DMS53 treated with DMSO at 0.1 percent for 48 hours (cell line): Measurements from ENCODE around the gene MAP3K13.
"Not testable (repeated sequence)": the region's sequence is repeated elsewhere in the genome, so short reads cannot be mapped to it uniquely, and the experiment has no call there.

Experiments used
- DNase-seq: peaks from one replicate; lab custom pipeline; 2025; ENCODE audit not compliant: unreplicated experiment; lab: John Stamatoyannopoulos, UW

The MAP3K13 gene

DNA sequence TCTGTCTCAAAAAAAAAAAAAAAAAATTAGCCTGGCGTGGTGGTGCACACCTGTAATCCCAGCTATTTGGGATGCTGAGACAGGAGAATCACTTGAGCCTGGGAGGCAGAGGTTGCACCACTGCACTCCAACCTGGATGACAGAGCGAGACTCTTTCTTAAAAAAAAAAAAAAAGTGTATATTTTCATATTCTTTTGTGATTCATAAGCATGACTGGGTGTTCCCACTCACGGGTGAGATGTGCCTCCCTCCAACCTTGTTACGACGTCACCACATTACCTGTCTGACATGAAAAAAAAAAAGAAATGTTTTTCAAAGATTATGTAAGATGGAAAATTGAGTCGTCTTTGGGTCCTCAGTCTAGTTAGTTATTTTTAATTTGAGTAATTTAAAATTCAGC, 79.1 kb downstream of the MAP3K13 start:
- DNase-seq, result no peak

DNA sequence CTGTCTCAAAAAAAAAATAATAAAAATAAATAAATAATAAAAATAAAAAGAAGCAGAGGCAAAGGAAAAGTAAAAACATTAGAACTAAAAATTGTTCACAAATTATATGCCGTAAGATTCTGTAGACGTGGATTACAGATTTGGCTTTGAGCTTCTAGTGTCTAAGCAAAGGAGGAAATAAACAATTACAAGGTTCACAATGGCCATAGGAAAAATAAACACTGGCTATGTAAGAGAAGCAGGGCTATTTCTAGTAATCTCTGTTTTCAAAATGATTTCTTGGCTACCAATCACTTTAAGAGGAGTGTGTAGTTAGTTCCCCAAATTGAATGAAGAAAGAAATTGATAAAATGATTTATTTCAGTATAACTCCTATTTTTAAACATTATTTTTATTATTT, 81.4 kb downstream of the MAP3K13 start:
- no peak for DNase-seq

DNA sequence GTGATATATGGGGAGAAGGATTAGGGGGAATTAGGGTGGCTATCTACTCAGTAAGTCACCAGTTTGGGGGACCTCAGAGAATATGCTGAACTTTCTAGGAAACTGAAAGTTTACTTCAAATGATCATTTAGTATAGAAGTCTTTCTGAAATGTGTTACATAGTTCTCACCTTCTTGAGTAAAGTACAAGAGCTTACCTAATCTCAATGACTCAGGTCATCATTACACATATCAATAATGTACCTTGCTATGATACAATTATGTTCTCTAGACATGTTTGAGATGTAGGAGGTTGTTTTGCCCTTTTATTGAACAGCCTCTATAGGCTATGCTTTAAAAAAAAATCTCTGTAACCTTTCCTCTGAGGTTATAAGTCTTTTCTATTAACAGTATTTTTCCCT, 85.2 kb downstream of the MAP3K13 start:
- DNase-seq, result no peak

DNA sequence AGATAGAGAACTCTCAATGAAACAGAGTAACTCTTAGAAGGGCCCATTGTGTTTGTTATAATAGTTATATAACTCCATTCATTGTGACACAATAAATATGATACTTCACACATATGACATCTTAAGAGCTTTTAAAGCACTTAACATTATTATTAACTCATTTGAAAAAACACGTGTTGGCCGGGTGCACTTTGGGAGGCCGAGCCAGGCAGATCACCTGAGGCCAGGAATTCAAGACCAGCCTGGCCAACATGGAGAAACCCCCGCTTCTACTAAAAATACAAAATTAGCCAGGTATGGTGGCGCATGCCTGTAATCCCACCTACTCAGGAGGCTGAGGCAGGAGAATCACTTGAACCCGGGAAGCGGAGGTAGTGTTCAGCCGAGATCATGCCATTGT, 88.5 kb downstream of the MAP3K13 start:
- DNase-seq, result not testable (repeated sequence)

DNA sequence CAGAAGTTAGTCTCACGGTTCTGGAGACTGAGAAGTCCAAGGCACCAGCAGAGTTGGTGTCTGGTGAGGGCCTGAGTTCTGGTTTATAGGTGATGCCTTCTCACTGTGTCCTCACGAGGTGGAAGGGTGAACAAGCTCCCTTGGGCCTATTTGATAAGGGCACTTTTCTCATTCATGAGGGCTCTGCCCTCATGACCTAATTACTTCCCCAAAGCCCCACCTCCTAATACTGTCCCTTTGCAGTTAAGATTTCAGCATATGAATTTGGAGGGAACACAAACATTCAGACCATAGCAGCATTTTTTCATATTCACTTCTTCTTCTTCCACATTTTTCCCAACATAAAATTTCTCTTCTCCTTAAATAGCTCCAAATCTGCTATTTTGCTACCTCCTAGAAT, 94.4 kb downstream of the MAP3K13 start:
- no peak for DNase-seq

DNA sequence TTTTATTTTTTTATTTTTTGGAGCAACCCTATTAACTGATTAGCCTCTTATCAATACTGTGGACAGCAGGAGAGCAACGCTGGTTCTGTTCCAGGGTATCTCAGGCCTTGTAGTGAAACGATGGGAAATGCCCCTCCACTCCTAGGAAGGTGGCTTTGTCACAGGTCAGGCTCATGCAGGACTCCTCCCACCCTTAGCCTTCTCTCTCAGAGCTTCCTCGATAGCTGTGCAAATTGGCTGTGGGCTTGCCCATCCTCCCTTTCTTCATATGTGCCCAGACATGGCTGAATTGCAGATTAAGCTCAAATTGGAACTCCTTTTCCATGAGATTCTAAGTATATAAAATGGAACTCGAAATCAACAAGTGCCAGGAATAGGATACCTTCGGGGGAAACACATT, 97.4 kb downstream of the MAP3K13 start:
- DNase-seq, result no peak

DNA sequence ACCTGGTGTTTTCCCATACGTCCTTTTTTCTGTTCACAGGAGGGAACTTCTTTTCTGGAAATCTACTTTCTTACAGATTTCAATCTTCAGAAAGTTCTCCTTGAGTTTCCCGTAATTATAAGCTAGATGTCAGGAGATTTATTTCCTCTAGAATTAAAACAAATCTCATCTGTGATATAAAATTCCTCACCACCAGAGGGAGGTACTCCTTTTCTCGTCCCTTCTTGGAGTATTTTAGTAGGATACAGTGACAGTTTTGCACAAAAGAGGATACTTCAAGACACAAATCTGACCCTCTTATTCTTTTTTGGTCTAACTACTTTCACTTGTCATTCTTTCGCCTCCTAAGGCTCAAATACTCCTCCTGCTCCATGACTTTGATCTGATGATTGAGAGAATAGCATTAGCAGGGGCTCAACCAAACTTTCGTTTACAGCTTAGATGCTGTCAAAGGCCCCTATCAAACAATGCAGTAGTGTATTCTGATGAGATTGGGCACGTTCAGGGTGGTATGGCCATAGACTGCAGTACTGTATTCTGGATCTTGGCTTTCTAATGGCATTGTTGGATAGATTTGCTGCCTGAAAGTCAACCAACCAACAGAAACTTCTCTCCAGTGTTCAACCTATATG, 97.9 kb downstream of the MAP3K13 start:
- DNase-seq, result no peak

DNA sequence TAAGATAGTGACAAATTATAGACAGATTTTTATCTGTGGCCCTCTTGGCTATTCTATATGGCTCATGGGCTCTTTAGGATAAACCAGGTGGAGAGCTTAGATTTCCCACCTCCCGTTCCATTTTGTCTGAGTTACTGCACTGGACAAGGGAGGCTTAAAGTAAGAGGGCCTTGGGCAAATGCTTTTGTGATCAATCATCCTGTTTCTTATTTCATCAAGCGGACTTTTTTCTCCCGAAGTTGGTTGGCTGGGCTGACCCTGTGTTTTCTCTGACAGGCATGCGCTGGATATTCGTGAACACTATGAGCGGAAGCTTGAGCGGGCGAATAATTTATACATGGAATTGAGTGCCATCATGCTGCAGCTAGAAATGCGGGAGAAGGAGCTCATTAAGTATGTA, 102.5 kb downstream of the MAP3K13 start:
- no peak for DNase-seq

DNA sequence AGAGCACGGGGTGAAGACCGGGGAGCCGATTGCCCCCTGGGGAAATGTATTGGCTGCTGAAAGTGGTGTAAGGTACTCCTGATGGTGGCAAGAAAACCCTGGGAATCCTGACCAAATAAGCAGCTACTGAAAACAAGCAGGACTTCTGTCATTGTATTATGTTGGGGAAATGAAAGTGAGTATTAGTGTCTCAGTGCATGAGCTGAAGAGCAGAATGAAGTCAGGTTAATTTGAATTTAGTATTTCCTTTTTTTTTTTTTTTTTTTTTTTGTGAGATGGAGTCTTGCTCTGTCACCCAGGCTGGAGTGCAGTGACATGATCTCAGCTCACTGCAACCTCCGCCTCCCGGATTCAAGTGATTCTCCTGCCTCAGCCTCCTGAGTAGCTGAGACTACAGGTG, 103.2 kb downstream of the MAP3K13 start:
- not testable (repeated sequence) for DNase-seq

DNA sequence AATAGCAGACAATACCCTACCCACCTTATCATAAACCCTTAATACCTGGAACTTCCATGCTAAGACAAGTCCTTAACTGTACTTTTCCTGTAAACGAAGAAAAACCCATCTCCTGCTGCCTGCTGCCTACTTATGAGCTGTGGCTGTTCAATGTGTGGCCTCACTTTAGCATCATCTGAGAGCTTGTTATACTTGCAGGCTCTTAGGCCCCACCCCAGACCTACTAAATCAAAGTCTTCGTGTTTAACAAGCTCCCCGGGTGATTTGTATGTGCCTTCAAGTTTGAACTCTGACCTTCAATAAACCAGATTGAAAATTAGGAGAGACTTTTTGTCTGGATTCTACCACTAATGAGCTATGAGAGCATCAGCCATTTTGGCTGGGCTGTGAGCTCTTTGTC, 106.6 kb downstream of the MAP3K13 start:
- DNase-seq, result no peak

DNA sequence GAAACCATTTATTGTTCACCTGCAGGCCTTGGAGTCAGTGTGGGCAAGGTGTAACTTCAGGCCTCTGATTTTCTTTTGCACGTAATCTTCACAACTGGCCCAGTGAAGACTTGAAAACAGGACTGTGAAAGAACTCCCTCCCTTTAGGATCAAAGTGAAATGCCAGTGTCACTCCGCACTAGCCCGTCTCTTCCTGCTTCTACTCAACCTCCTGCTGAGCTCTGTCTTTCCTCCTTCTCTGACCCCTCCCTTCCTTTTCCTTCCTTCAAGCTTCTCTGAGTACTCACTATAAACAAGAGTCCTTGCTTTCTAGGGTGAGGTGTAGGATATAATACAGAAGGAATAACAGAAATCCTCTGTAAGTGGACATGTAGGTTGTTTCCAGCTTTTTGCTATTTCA, 107.4 kb downstream of the MAP3K13 start:
- no peak for DNase-seq

DNA sequence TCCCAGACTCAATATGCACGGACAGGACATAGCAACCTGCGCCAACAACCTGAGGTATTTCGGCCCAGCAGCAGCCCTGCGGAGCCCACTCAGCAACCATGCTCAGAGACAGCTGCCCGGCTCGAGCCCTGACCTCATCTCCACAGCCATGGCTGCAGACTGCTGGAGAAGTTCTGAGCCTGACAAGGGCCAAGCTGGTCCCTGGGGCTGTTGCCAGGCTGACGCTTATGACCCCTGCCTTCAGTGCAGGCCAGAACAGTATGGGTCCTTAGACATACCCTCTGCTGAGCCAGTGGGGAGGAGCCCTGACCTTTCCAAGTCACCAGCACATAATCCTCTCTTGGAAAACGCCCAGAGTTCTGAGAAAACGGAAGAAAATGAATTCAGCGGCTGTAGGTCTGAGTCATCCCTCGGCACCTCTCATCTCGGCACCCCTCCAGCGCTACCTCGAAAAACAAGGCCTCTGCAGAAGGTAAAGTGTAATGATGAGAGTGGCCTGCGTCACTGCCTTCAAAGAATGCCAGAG, 110.4 kb downstream of the MAP3K13 start:
- no peak for DNase-seq

DNA sequence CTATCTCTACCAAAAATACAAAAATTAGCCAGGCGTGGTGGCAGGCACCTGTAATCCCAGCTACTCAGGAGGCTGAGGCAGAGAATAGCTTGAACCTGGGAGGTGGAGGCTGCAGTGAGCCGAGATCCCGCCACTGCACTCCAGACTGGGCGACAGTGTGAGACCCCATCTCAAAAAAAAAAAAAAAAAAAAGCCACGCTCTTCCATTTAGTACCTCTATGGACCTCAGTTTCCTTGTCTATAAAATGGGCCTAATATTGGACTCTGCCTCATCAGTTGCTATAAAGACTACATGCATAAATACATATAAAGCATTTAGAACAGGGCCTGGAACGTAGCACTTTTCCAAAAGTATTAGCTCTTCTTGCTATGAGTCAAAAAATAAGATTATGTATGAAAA, 112.0 kb downstream of the MAP3K13 start:
- not testable (repeated sequence) for DNase-seq

DNA sequence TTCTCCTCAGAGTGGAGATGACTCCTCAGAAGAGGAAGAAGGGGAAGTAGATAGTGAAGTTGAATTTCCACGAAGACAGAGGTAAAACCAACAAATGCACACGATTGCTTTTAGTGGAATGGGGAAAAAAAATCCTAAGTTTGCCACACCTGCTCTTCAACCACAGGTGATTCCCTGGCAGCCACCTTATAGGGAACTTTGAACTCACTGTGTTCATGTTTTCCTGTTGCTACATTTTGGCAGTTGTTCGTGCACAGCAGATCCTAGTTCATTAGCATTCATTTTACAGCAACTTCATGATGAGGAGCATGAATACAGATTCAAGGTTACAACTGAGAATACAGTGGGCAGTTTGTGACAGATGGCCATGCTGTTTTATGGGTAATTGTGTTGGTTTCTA, 114.4 kb downstream of the MAP3K13 start:
- no peak for DNase-seq

DNA sequence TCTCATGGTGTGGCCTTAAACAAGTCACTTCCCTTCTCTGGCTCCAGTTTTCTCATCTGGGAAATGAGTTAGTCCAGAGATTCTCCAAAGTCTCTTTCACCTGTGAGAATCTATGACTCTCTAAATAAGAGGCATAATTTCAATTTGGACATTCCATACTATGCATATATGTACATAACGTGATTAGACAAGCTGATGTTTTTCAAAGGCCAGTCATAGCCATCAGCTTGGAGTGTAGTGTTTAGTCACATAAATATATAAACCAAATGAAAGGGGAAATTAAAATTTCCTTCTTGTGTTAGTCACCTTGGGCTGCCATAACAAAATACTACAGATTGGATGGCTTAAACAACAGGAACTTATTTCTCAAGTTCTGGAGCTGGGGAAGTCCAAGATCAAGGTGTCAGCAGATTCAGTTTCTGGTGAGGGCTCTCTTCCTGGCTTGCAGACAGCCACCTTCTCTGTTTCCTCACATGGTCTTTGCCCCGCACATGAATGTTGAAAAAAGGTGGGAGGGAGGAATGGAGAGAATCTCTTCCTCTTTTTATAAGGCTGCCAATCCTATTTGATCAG, 116.5 kb downstream of the MAP3K13 start:
- no peak for DNase-seq

DNA sequence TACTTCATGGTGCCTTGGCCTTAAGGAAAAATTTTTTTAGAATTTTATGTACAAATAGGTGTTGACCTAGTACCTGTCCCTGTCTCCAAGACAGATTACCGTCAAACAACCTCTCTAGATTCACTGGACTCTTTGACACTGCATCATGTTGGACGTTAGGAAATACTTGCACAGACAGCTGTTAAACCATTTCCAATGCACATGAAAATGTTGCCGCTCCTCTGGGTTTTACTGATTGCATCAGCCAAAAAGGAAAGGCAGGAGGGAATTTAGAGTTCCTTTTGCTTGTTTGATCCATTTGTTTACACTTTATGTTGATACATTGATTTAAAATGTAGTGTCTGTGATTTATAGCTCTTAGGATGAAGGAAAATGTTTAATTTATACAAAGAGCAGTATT, 121.4 kb downstream of the MAP3K13 start:
- DNase-seq, result no peak

DNA sequence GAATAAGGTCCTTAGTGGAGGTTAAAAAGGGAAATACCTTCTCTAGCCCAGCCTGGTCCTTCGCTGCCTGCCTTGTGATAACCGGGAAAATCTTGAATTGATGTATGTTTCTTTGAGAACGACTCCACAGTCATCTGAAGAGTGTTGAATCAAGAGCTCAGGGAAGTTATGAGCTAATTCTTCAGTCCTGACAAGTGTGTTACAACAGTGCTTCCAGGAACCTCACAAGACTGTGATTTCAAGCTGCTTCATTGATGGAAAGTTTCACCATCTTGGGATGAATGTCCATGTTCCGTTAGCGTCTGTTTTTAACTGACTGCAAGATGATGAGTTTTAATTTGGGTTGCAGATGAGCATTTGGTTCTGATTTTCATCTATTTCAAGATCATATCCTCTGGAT, 123.5 kb downstream of the MAP3K13 start:
- DNase-seq, result no peak

DNA sequence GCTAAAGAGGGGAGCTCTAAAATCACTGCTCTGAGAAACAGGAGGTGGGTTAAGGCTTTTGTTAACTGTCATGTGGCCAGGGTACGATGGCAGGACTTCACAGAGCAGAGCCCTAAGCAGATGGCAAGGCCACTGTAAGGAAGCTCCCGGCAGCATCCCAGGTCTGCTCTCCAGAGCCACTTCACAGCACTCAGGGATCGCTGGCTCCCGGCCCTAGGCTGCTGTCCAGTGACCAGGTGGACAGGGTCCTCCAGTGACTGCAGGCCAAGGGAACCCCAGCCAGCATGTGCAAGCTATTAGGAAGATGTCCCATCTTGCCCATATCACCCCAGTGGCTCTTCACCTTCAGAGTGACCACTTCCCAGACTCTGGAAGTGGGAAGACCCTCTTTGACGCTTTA, 125.5 kb downstream of the MAP3K13 start:
- DNase-seq, result no peak

DNA sequence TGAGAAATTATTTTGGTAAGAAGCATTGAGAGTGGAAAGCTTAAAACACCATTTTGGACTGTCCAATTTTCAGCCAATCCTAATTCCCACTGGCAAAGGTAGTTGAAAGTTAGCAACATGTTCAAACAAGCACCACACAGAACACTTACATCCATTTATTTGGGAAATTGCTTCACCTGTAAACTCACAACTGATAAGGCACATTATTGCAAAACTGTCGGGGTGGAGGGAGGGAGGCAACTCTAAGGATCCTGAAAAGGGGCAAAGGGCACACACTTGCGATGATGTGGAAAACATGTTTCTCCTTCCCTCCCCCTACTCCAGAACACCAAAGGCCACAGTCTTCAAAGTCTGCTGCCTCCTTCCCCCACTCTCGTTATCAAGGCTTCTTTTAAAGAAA, 126.5 kb downstream of the MAP3K13 start:
- no peak for DNase-seq

DNA sequence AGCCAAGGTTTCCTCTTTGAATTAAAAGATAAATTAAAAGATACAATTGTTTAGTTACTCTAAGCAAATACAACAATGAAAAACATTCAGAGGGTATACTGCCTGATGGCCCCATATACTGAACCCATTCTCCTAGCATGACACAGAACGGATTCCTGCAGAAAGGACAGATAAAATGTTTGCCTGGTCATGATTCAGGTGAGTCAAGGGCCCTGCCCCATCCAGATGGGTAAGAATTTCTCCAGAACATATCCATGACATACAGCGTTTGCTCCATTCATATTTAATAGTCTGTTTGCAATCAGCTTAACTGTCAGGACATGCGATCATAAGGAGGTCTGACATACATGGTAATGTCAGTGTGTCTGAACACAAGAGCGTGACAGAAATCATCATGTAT, 127.3 kb downstream of the MAP3K13 start:
- DNase-seq, result no peak

DNA sequence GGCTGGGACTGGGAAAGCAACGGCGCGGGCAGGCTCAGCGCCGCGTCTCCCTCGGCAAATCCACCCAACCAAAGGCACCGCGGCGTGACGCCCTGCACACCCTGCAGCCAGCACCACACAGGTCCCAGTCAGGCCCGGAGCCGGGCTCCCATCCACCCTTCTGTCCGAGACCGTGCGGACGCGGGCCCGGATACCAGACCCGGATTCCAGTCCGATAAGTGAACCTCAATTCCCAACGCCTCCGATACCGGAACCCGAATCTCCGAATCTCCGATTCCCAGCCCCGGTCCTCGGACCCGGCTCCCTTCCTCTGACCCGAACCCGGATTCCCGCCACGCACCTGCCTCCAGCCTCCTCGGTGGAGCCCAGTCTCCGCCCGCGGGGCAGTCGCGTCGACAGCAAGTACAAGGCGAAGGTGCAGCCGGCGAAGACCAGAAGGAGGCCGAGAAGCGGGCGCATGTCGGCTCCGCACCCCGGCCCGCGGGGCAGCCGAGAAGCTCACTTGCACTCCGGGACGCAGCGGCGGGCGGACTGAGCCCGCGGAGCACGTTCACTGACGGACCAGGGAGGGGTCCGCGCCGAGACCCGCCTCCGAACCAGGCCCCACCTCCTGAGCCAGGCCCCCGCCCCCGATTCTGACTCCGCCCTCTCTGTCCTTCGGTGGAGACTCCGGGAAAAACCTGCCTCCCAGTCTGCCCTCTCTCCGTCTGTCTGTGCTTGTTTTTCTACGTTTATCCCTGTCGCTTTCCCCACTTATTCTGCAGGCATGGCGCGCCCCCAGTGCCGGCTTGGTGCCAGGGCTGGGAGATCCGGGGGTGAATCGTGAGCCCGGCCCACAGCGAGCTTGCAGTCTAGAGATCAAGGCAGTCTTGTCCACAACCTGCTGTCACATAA, 135.8 kb downstream of the MAP3K13 start, which contains the start of gene TMEM41A:
TSS of gene TMEM41A (minus strand) at position 533 of the 894 bp plus-strand sequence. CDS start at position 459, 74 bp downstream.
- peak; percentile 53 for DNase-seq

DNA sequence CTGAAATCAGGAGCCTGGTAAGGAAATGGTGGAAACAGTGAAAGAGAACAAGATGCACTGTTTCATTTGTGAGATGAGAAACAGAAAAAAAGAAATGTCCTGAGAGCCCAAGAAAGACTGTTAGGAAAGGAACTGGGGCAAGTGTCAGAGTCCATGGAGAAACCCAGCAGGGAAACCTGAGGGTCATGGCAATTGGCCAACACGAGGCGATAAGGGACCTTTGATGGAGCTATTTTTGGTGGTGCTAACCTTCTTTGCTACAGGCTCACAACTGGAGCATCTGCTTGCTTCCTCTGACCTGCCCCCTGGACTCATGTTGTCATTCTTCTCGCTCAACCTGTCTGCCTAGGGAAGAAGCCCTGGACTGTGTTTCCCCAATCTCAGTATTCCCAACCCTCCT, 140.1 kb downstream of the MAP3K13 start:
- DNase-seq, result no peak
